Osteoblast (primary cell): ENCODE results near the gene ALLC. TPM values are rescaled to one million over a fixed set of nuclear protein-coding genes. Genes with fewer than 3 reads are reported as not detected.

ENCODE experiments used
- DNase-seq: peaks from one replicate; pipeline ENCODE4 v3.0.0; 2011; ENCODE audit warnings: low spot score, mixed read lengths; ENCODE audit not compliant: insufficient read length; ENCODE audit errors: missing footprints
- H2AFZ ChIP-seq: 2 replicates; pipeline ENCODE4 v1.6.0; 2011; ENCODE audit warnings: mild to moderate bottlenecking, low read length
- H3K27ac ChIP-seq: 2 replicates; pipeline ENCODE4 v1.5.1; 2011; ENCODE audit warnings: mild to moderate bottlenecking, low read depth, low read length, moderate library complexity
- H3K27me3 ChIP-seq: 2 replicates; pipeline ENCODE4 v1.6.0; 2012; ENCODE audit warnings: mild to moderate bottlenecking, control low read depth, inconsistent platforms, low read length, moderate library complexity; ENCODE audit not compliant: insufficient read depth
- H3K36me3 ChIP-seq: 2 replicates; pipeline ENCODE4 v1.5.1; 2011; ENCODE audit warnings: mild to moderate bottlenecking, low read length, control low read depth, moderate library complexity; ENCODE audit not compliant: insufficient read depth
- H3K4me1 ChIP-seq: 2 replicates; pipeline ENCODE4 v1.5.1; 2011; ENCODE audit warnings: mild to moderate bottlenecking, low read length, control low read depth, moderate library complexity; ENCODE audit not compliant: insufficient read depth
- H3K4me2 ChIP-seq: 2 replicates; pipeline ENCODE4 v1.6.0; 2011; ENCODE audit warnings: mild to moderate bottlenecking, low read length; ENCODE audit not compliant: insufficient read depth
- H3K4me3 ChIP-seq: fragments of 200-600 bp; sonication (generic); 3 replicates; pipeline ENCODE4 v1.5.1; 2012; ENCODE audit warnings: mild to moderate bottlenecking, low read length, inconsistent platforms; ENCODE audit not compliant: insufficient read depth
- H3K79me2 ChIP-seq: 2 replicates; pipeline ENCODE4 v1.6.0; 2012; ENCODE audit warnings: mild to moderate bottlenecking, low read length, control low read depth, inconsistent platforms; ENCODE audit not compliant: insufficient read depth
- H3K9me3 ChIP-seq: 2 replicates; pipeline ENCODE4 v1.5.1; 2011; ENCODE audit warnings: low read depth, low read length, control low read depth
- H4K20me1 ChIP-seq: 2 replicates; pipeline ENCODE4 v1.6.0; 2012; ENCODE audit warnings: mild to moderate bottlenecking, low read length, control low read depth; ENCODE audit not compliant: insufficient read depth
- CTCF ChIP-seq: IDR thresholded peaks from 2 replicates; pipeline ENCODE4 v1.5.1; 2011; ENCODE audit warnings: mild to moderate bottlenecking, low read depth, low read length, moderate library complexity; ENCODE audit errors: extremely low read depth
- total RNA-seq: library from RNA; depleted of rRNA; stranded (reverse); fragments of >200 nt; gene quantifications from 2 replicates; pipeline ENCODE4 v1.2.3, GENCODE V29; 2012

Gene ALLC
- total RNA-seq, 1 donor: not detected

- TF ChIP-seq CTCF: no peak
- peaks cover 4% of the 10 kb centered on the region for H3K27me3 ChIP-seq
Measured at GRCh38 chr2:3703236-3703756, 45.3 kb downstream of the ALLC start, which contains the start of gene DCDC2C. TSS of gene DCDC2C (plus strand) at chr2:3703575. CDS start at chr2:3703752, 177 bp downstream.

GRCh38 chr2:3703757-3704355, 45.9 kb downstream of the ALLC start:
- Histone ChIP-seq H3K9me3 (no peaks in the 10 kb centered on the region), H2AFZ (no peak overlapping the region)

More at GRCh38 chr2:3703236-3703756, 45.3 kb downstream of the ALLC start, which contains the start of gene DCDC2C:
- H3K4me1 ChIP-seq: no peaks in the 10 kb centered on the region
- no peaks in the 10 kb centered on the region for H4K20me1 ChIP-seq
- no peak within 1 kb of the TSS for H3K27ac ChIP-seq
- no peak within 1 kb of the TSS for H2AFZ ChIP-seq
- H3K4me2 ChIP-seq: no peak within 1 kb of the TSS
- DNase-seq: no peak
- H3K9me3 ChIP-seq: no peaks in the 10 kb centered on the region
- no peaks in the 10 kb centered on the region for H3K79me2 ChIP-seq
- no peak within 1 kb of the TSS for H3K4me3 ChIP-seq
- no peaks in the 10 kb centered on the region for H3K36me3 ChIP-seq

GRCh38 chr2:3704692-3705091, 46.7 kb downstream of the ALLC start:
- H3K27me3 ChIP-seq: peaks cover 4% of the 10 kb centered on the region
- TF ChIP-seq CTCF: no peak
- no peaks in the 10 kb centered on the region for H3K79me2 ChIP-seq
- no peak overlapping the region for H3K4me2 ChIP-seq
- DNase-seq: no peak
- H3K27ac ChIP-seq: no peak overlapping the region
- no peaks in the 10 kb centered on the region for H3K36me3 ChIP-seq
- H3K9me3 ChIP-seq: no peaks in the 10 kb centered on the region
- no peaks in the 10 kb centered on the region for H3K4me1 ChIP-seq
- no peak overlapping the region for H2AFZ ChIP-seq
- no peaks in the 10 kb centered on the region for H4K20me1 ChIP-seq
- H3K4me3 ChIP-seq: no peak overlapping the region

More at GRCh38 chr2:3703757-3704355, 45.9 kb downstream of the ALLC start:
- Histone ChIP-seq H3K4me3 (no peak overlapping the region), H3K27ac (no peak overlapping the region), H3K4me1 (no peaks in the 10 kb centered on the region), H3K27me3 (peaks cover 4% of the 10 kb centered on the region), H4K20me1 (no peaks in the 10 kb centered on the region), H3K36me3 (no peaks in the 10 kb centered on the region), H3K4me2 (no peak overlapping the region), H3K79me2 (no peaks in the 10 kb centered on the region)
- TF ChIP-seq CTCF: no peak
- no peak for DNase-seq

- Histone ChIP-seq H3K9me3 (no peaks in the 10 kb centered on the region), H3K4me1 (no peaks in the 10 kb centered on the region), H3K27me3 (peaks cover 4% of the 10 kb centered on the region), H3K36me3 (no peaks in the 10 kb centered on the region), H3K79me2 (no peaks in the 10 kb centered on the region), H4K20me1 (no peaks in the 10 kb centered on the region), H3K4me3 (no peak overlapping the region), H3K4me2 (no peak overlapping the region), H2AFZ (no peak overlapping the region), H3K27ac (no peak overlapping the region)
- no peak for TF ChIP-seq CTCF
- DNase-seq: no peak
Measured at GRCh38 chr2:3705782-3706181, 47.8 kb downstream of the ALLC start.
